CD4-positive, alpha-beta T cell (primary cell): ENCODE results near the gene TSR3. TPM values are rescaled to one million over a fixed set of nuclear protein-coding genes. Genes with fewer than 3 reads are reported as not detected.

Source experiments
- ATAC-seq: fragments of 200-7000 bp; cut with Tn5 transposase; one replicate; pipeline ENCODE4 v1.10.0; 2022; ENCODE audit warnings: mild to moderate bottlenecking; ENCODE audit not compliant: poor library complexity
- CTCF ChIA-PET: fragments of 350-600 bp; sonication (Branson Sonifier 250); formaldehyde crosslinking; loops from one replicate; lab custom pipeline; 2021; ENCODE audit warnings: antibody characterized with exemption, inconsistent platforms; lab: Charles Lee
- POLR2A ChIA-PET: fragments of 350-600 bp; sonication (Branson Sonifier 250); formaldehyde crosslinking; loops from one replicate; lab custom pipeline; 2021; ENCODE audit warnings: antibody characterized with exemption, inconsistent platforms; lab: Charles Lee
- DNase-seq, 14 experiments: peaks; one replicate each; pipeline ENCODE4 v3.0.0-alpha.2; 2013 to 2020; ENCODE audit warnings: mixed read lengths in 2 of 14
- H3K27ac ChIP-seq, 2 donors: one replicate each; pipeline versions ENCODE4 v1.5.1 to v1.7.0; 2013; ENCODE audit warnings: low read length in 2 of 2, low read depth in 1 of 2, mild to moderate bottlenecking in 1 of 2
- H3K27me3 ChIP-seq, 2 experiments: 1 replicate in 1 of 2; 2 replicates in 1 of 2; pipeline versions ENCODE4 v1.6.1 to v1.7.0; 2013; ENCODE audit warnings: low read length in 2 of 2, control low read depth in 1 of 2, mild to moderate bottlenecking in 1 of 2, moderate library complexity in 1 of 2; ENCODE audit not compliant: insufficient read depth in 2 of 2, control insufficient read depth in 1 of 2
- H3K36me3 ChIP-seq: one replicate; pipeline ENCODE4 v1.6.1; 2013; ENCODE audit warnings: low read length, control low read depth; ENCODE audit not compliant: insufficient read depth
- H3K4me1 ChIP-seq: one replicate; pipeline ENCODE4 v1.6.1; 2013; ENCODE audit warnings: low read length, control low read depth; ENCODE audit not compliant: insufficient read depth
- H3K4me3 ChIP-seq: one replicate; pipeline ENCODE4 v1.5.1; 2013; ENCODE audit warnings: mild to moderate bottlenecking, low read length, moderate library complexity
- H3K9me3 ChIP-seq, 2 experiments: 1 replicate in 1 of 2; 2 replicates in 1 of 2; pipeline versions ENCODE4 v1.6.1 to v1.7.0; 2013; ENCODE audit warnings: low read length in 2 of 2, mild to moderate bottlenecking in 2 of 2, control low read depth in 1 of 2, moderate library complexity in 1 of 2; ENCODE audit not compliant: control insufficient read depth in 1 of 2, insufficient read depth in 1 of 2
- H3K27ac Mint-ChIP-seq: one replicate; pipeline ENCODE4 v1.8.0; 2020; ENCODE audit warnings: mixed read lengths
- H3K27me3 Mint-ChIP-seq: one replicate; pipeline ENCODE4 v1.8.0; 2021; ENCODE audit warnings: mixed read lengths
- H3K36me3 Mint-ChIP-seq: one replicate; pipeline ENCODE4 v1.8.0; 2021; ENCODE audit warnings: low read depth, mixed read lengths
- H3K4me1 Mint-ChIP-seq: one replicate; pipeline ENCODE4 v1.8.0; 2021; ENCODE audit warnings: low read depth, mixed read lengths
- H3K4me3 Mint-ChIP-seq: one replicate; pipeline ENCODE4 v1.8.0; 2020; ENCODE audit warnings: mild to moderate bottlenecking, mixed read lengths
- H3K9me3 Mint-ChIP-seq: one replicate; pipeline ENCODE4 v1.8.0; 2020; ENCODE audit warnings: mixed read lengths
- intact Hi-C, 2 experiments: fragments of 100-400 bp; cut with DNase I in 1 of 2; cut with micrococcal nuclease in 1 of 2; formaldehyde crosslinking; loops; one replicate each; pipeline versions ENCODE4 v1.15.1 to v1.9.0; 2023 to 2025; cut with DNase I, micrococcal nuclease
- total RNA-seq, 174 experiments: library from RNA in 2 of 174; stranded (reverse) in 2 of 174; gene quantifications; one replicate each; pipeline ENCODE4 v1.2.3 and lab custom pipeline; 2021 to 2026
- TF ChIP-seq, protein P1 (sequence below): fragments of 200-600 bp; IDR thresholded peaks from one replicate; pipeline ENCODE4 v1.8.0; 2022; ENCODE audit warnings: antibody characterized with exemption, mild to moderate bottlenecking

TSR3 gene
- total RNA-seq, 2 experiments from 2014 or later: 19.9 to 21.4 TPM

GRCh38 chr16:1319041-1319440 is 32.6 kb downstream of the TSR3 start:
- H3K9me3 ChIP-seq: no peaks in the 10 kb centered on the region
- peaks cover 69% of the 10 kb centered on the region for H3K36me3 Mint-ChIP-seq
- CTCF ChIA-PET: no interaction called here

GRCh38 chr16:1318268-1318545 is 33.5 kb downstream of the TSR3 start:
- Histone ChIP-seq H3K4me3 (no peak overlapping the region), H3K27me3 (no peaks in the 10 kb centered on the region), H3K4me1 (peaks cover 19% of the 10 kb centered on the region), H3K36me3 (peaks cover 88% of the 10 kb centered on the region), H3K9me3 (no peaks in the 10 kb centered on the region), H3K27ac (no peak overlapping the region)
- TF ChIP-seq, protein P1, sequence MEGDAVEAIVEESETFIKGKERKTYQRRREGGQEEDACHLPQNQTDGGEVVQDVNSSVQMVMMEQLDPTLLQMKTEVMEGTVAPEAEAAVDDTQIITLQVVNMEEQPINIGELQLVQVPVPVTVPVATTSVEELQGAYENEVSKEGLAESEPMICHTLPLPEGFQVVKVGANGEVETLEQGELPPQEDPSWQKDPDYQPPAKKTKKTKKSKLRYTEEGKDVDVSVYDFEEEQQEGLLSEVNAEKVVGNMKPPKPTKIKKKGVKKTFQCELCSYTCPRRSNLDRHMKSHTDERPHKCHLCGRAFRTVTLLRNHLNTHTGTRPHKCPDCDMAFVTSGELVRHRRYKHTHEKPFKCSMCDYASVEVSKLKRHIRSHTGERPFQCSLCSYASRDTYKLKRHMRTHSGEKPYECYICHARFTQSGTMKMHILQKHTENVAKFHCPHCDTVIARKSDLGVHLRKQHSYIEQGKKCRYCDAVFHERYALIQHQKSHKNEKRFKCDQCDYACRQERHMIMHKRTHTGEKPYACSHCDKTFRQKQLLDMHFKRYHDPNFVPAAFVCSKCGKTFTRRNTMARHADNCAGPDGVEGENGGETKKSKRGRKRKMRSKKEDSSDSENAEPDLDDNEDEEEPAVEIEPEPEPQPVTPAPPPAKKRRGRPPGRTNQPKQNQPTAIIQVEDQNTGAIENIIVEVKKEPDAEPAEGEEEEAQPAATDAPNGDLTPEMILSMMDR: no peak
- Mint-ChIP-seq H3K4me1 (peaks cover under 1% of the 10 kb centered on the region), H3K4me3 (no peak overlapping the region), H3K9me3 (no peaks in the 10 kb centered on the region), H3K27me3 (no peaks in the 10 kb centered on the region), H3K27ac (no peak overlapping the region), H3K36me3 (peaks cover 64% of the 10 kb centered on the region)
- peak in 1 of 14 experiments; percentile 12 for DNase-seq
- intact Hi-C loops: no loop called here
- ATAC-seq: no peak
- ChIA-PET POLR2A (interaction anchor here (1.0 kb wide), 1 partner anchor 9 kb away, joined by 3 read pairs; the partner anchor contains the start of gene UBE2I), CTCF (no interaction called here)

More at GRCh38 chr16:1319041-1319440, 32.6 kb downstream of the TSR3 start:
- Histone ChIP-seq H3K27me3 (no peaks in the 10 kb centered on the region), H3K4me1 (peaks cover 11% of the 10 kb centered on the region), H3K4me3 (no peak overlapping the region), H3K36me3 (peaks cover 90% of the 10 kb centered on the region), H3K27ac (no peak overlapping the region)
- no peak overlapping the region for H3K4me3 Mint-ChIP-seq
- no peak overlapping the region for H3K27ac Mint-ChIP-seq
- H3K9me3 Mint-ChIP-seq: no peaks in the 10 kb centered on the region
- DNase-seq: peak in 1 of 14 experiments; percentile 19
- no peaks in the 10 kb centered on the region for H3K27me3 Mint-ChIP-seq
- ATAC-seq: no peak
- intact Hi-C loops: no loop called here
- H3K4me1 Mint-ChIP-seq: no peaks in the 10 kb centered on the region
- TF ChIP-seq, protein P1: no peak
- POLR2A ChIA-PET: no interaction called here

DNA sequence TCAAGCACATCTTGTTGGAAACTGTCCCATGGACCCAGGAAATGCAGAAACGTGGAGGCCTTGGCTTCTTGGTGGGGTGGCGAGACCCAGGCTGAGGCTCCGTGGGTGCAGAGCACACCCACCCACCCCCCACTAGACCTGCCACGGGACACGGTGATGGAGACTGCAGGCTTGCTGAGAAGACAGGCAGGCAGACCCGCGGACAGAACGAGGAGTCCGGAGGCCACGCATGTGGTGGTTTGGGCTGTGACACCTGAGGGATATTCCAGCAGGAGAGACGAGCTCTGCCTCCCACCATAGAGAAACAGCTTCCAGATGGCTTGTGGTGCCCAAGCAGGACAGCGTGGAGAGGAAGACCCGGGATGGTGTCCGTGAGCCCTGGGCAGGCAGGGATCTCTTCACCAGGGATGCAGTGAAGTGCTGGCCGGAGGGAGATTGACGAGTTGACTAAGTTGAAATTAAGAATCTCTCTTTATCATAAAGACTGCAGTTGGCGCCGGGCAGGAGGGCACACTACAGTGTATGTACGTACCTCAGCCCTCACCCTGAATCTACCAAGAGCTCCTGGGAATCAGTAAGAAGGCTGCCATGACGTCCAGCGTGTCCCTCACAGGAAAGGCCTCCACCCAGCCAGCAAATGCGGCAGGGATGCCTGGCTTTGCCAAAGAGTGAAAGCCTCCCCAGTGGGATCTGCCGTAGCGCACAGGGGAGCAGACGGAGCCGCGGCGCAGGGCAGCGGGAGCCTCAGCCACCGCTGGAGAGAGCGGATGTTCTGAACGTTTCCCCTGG is 34.0 kb downstream of the TSR3 start:
- TF ChIP-seq, protein P1: no peak
- Mint-ChIP-seq H3K27me3 (no peaks in the 10 kb centered on the region), H3K4me3 (peak overlapping the region; percentile 25), H3K9me3 (no peaks in the 10 kb centered on the region), H3K36me3 (peaks cover 68% of the 10 kb centered on the region), H3K4me1 (peaks cover 5% of the 10 kb centered on the region), H3K27ac (no peak overlapping the region)
- no peak for ATAC-seq
- Histone ChIP-seq H3K27ac (no peak overlapping the region), H3K4me1 (peaks cover 24% of the 10 kb centered on the region), H3K27me3 (no peaks in the 10 kb centered on the region), H3K36me3 (peaks cover 89% of the 10 kb centered on the region), H3K9me3 (no peaks in the 10 kb centered on the region), H3K4me3 (no peak overlapping the region)
- POLR2A ChIA-PET: interaction anchor here (0.9 to 1.7 kb wide), 3 partner anchors 8 to 26 kb away, joined by 3 to 5 read pairs (median 3); partner anchors contain the start of gene UBE2I
- peak in 1 of 14 experiments; percentile 9 for DNase-seq
- CTCF ChIA-PET: no interaction called here
- intact Hi-C loops: no loop called here
